Measurements from ENCODE around the gene PDGFRB.

PDGFRB gene

DNA sequence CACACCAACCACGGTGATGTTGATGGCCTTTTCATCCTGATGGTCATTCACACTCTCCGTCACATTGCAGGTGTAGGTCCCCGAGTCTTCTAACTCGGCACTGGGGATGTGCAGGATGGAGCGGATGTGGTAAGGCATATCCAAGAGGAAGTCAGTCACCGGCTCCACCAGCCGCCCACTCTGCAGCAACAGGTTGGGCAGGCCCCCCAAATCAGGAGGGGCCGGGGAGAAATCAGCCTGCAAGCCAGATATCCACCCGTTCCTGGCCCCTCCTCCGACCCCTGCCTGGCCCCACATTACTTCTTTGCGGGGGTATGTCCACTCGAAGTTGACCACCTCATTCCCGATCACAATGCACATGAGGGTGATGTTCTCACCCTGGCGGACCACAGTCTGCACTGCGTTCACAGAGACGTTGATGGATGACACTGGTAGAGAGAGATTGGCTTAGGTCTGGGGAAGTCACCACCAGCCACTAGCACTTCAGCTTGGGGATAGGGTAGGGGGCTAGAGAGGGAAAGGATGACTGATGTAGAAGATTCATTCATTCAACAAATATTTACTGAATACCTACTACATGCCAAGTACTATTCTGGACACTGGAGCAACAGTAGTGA lies 22.0 kb downstream of the PDGFRB start:
- in situ Hi-C loops (cut with MboI; ENCODE audit: low sequenced_read_pairs), result loop anchor here (5.0 kb wide), 1 partner anchor 84 kb away; no protein-coding TSS in a partner anchor

DNA sequence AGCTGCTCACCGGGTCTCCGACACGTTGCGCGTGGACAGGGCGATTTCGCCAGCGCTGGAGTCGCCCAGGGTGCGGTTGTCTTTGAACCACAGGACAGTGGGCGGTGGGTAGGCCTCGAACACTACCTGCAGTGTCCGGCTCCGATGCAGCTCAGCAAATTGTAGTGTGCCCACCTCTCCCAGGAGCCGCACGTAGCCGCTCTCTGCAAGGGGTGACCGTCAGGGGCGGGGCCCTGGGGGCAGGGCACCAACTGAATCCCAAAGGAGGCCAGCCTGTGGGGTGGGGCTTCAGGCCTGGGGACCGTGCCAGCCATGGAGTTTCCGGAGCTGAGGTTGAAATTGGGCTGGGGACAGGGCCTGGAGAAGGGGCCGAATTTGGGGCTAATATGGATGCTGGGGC lies 22.9 kb downstream of the PDGFRB start:
- in situ Hi-C loops (cut with MboI; ENCODE audit: low sequenced_read_pairs), result loop anchor here (5.0 kb wide), 1 partner anchor 85 kb away; no protein-coding TSS in a partner anchor

DNA sequence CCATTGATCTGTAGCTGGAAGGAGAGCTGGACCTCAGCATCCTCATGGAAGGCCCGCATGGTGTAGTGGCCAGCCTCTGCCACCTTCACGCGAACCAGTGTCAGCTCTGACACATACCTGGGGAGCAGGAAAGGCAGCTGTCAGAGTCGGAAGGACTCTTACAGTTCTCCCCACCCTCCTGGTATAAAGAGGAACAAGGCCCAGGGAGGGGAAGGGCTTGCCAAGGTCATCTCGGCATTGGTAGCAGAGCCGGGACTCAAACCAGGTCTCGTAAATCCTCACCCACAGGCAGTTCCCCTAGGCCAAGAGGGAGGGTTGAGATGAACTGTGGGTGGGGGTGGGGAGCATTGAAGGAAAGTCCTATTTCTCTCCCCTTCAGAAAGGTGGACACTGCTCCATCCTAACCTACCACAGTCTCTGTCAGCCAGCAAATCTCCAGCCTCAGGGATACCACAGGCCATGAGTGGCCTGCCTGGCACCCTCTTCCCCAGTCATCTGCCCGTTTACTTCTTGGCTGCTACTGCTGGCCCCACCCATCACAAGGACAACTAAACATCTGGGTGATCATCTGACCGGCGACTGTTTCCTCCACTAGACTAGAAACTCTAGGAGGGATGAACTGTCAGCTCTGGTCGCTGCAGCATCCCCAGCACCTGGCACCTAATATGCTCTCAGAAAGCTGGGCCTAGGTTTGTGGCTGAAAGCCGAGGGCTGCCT lies 23.5 kb downstream of the PDGFRB start:
- in situ Hi-C loops (cut with MboI; ENCODE audit: low sequenced_read_pairs), result loop anchor here (5.0 kb wide), 1 partner anchor 85 kb away; no protein-coding TSS in a partner anchor

DNA sequence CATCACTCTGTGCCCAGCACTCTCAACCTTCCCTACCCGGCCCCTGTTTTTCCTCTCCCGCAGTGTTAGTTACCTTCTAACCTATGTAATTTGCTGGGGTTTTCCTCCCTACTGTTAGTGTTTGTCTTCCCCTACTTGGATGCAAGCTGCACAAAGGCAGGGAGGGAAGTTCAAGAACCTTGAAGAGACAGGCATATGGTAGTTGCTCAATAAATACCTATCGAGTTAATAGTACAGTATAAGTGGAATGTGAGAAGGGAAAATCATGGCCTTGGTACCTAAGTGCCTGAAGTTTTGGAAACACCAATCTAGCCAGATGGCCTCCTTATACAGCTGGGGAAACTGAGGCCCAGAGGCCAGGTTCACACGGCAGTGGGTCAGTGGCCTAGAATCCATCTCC lies 24.2 kb downstream of the PDGFRB start:
- in situ Hi-C loops (cut with MboI; ENCODE audit: low sequenced_read_pairs), result loop anchor here (5.0 kb wide), 1 partner anchor 86 kb away; no protein-coding TSS in a partner anchor

DNA sequence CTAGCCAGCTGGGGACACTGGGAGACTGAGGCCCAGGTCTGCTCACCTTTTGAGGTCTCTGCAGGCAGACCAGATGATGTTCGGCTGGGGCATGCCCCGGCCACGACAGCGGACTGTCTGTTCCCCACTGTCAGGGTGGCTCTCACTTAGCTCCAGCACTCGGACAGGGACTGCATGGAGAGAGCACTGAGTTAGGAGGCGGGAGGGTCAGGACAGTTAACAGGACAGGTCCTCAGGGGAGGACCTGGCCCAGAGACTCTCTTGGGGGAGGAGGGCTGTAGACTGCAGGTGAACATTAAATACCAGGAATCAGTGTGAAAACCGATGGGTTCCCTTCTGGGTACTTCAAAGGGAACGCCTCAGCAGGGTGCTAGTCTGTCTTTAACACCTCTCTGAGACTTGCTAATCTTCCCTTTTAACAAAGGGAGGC lies 25.1 kb downstream of the PDGFRB start:
- in situ Hi-C loops (cut with MboI; ENCODE audit: low sequenced_read_pairs), result loop anchor here (5.0 kb wide), 1 partner anchor 87 kb away; no protein-coding TSS in a partner anchor

DNA sequence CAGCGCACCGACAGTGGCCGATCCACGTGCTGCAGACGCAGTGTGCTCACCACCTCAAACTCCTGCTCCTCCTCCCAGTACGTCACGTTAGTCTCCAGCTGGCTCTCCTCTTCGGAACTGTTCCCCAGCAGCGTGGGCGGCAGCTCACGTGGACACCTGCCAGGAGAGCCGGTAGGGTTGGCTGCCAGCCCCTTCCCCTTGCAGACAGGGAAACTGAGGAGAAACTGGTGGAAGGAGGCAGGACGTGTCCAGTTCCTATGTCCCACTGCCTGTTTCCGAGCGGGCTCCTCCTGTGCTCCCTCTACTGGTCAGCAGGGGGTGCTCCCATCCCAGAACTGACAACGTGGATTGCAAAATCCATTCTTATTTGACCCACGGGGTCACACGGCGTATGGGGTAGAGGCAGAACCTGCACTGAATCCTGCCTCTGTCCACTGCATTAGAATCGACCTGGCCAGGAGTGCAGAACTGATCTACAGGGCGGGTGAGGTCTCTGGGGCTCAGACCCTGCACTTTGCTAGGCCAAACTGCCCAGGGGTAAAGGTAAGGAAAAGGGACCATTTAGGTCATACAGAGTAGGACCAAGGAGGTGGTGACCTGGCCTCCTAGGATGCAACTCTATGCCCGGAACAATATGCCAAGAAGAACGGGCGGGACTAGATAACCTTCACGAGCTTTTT lies 25.7 kb downstream of the PDGFRB start:
- in situ Hi-C loops (cut with MboI; ENCODE audit: low sequenced_read_pairs), result loop anchor here (5.0 to 10.0 kb wide), 2 partner anchors 87 to 295 kb away; no protein-coding TSS in a partner anchor

DNA sequence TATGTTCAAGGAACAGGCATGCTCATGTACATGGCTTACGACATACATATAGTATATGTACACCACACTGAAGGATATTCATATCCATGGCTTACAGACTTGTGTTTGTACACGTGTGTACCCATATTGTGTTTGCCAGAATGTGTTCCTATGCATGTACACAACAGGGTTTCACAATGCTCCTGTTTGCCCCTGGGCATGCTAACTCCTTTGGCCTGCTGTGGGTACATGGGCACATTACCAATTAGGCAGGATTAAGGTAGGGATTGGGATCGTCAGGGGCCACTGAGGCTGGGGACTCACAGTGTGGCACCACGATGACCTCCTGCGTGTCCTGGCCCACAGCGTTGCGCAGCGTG lies 26.2 kb downstream of the PDGFRB start:
- in situ Hi-C loops (cut with MboI; ENCODE audit: low sequenced_read_pairs), result loop anchor here (10.0 kb wide), 1 partner anchor 295 kb away; no protein-coding TSS in a partner anchor

DNA sequence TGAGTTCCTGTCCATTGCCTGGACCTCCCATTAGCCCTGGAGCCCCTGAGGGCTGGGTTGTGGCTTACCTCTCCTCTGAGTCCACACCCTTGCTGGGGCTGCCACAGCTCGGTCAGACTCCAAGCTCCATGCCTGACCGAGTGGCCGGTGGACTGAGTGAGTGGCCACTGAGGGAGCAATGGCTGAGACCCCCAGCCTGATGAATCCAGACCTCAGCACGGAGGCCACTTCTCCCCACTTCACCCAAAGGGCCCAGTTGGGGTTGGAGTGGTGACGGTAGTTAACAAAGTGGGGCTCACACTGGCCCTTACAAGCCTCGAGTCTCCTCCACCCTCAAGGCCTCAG lies 28.8 kb downstream of the PDGFRB start:
- in situ Hi-C loops (cut with MboI; ENCODE audit: low sequenced_read_pairs), result loop anchor here (10.0 kb wide), 1 partner anchor 292 kb away; no protein-coding TSS in a partner anchor

DNA sequence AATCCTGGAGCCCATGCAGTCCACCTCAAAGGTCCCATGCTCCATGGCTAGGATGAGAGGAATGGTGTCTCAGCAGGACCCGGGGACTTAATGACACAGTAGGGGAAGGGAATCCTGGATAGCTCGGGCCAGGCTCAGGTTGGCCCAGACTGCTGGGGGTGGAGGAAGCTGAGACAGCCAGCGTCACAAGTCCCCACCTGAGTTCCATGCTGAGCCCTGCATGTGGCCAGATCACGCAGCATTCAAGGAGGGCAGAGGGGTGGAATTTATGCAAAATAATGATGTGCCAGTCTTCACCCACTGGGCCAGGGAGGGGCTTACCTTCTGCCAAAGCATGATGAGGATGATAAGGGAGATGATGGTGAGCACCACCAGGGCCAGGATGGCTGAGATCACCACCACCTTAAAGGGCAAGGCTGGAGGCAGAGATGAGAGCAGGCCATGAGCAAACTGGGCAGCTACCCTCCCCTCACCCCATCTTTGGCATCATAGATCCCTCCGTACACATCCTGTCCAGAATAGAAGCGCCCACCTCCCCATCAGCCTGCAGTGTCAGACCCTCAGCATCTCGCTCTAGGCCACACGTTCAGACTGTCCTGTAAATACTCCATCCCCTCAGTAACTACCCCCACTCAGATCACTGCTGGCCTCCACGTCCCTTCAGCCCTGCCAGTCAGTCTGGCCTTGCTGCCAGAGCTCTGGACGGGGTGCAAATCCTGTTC lies 29.3 kb downstream of the PDGFRB start:
- in situ Hi-C loops (cut with MboI; ENCODE audit: low sequenced_read_pairs), result loop anchor here (10.0 kb wide), 1 partner anchor 292 kb away; no protein-coding TSS in a partner anchor

DNA sequence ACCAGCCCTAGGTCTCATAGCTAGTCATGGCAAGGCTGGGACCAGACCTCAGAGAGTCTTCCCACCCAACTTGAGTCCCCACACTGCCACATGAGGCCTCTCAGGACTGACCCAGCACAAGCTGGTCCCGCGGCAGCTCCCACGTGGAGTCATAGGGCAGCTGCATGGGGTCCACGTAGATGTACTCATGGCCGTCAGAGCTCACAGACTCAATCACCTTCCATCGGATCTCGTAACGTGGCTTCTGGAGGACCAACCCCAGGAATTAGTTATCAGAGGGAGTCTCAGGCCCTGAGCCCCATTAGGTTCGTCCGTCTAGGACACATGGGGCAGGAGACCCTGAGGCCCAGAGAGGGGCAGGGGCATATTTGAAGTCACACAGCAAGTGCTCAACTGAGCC lies 30.3 kb downstream of the PDGFRB start:
- in situ Hi-C loops (cut with MboI; ENCODE audit: low sequenced_read_pairs), result loop anchor here (10.0 kb wide), 1 partner anchor 291 kb away; no protein-coding TSS in a partner anchor

DNA sequence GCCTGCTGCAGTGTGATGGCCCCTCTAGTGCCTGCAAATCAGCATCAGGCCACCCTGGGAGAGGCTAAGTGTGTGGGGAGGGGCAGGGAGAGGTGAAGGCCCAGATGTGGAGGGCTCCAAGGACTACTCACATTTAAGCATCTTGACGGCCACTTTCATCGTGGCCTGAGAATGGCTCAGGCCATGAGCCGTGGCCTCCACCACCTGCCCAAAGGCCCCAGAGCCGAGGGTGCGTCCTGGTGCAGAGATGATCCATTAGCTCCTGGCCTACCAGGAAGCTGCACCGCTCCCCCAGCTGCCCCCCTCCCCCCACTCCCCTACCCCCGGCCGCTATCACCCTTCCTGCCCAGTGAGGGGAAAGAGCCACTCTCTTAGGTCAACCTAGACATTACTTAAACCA lies 31.0 kb downstream of the PDGFRB start:
- in situ Hi-C loops (cut with MboI; ENCODE audit: low sequenced_read_pairs), result loop anchor here (10.0 kb wide), 1 partner anchor 290 kb away; no protein-coding TSS in a partner anchor

DNA sequence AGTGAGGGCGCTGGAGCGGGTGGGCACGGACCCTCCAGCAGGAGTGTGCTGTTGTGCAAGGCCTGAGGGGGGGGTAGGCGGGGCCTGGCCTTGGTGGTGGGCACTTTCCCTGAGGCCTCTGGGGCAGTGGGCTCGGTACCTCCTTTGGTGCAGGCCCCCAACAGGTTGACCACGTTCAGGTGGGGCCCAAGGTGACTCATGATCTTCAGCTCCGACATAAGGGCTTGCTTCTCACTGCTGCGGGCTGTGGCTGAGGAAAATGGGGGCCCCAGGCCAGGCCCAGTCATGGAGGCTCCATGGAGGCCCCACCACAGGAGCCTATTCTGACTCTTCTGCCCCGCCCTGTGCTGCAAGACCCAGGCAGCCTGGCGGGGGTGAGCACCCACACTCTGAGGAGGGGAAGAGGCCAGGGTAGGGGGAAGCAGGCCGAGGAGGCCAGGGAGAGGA lies 31.5 kb downstream of the PDGFRB start:
- in situ Hi-C loops (cut with MboI; ENCODE audit: low sequenced_read_pairs), result loop anchor here (10.0 kb wide), 1 partner anchor 289 kb away; no protein-coding TSS in a partner anchor

DNA sequence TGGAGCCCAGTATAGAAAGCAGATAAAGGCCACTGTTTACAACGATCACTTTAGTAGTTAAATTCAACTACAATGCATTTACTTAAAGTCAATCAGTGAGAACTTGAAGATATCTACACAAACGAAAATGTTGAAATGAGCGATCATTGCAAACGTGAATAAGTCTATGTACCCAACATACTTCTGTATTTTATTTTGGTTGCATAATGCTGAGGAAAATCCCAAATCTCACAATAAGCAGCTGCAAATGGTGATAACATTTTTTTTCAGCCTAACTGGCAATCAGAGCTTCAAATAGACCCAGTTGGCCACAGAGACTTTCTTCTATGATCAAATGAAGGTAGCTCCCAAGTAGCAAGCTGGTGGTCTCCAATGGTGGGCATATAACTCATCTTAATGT lies 32.1 kb downstream of the PDGFRB start:
- in situ Hi-C loops (cut with MboI; ENCODE audit: low sequenced_read_pairs), result loop anchor here (10.0 kb wide), 1 partner anchor 289 kb away; no protein-coding TSS in a partner anchor

DNA sequence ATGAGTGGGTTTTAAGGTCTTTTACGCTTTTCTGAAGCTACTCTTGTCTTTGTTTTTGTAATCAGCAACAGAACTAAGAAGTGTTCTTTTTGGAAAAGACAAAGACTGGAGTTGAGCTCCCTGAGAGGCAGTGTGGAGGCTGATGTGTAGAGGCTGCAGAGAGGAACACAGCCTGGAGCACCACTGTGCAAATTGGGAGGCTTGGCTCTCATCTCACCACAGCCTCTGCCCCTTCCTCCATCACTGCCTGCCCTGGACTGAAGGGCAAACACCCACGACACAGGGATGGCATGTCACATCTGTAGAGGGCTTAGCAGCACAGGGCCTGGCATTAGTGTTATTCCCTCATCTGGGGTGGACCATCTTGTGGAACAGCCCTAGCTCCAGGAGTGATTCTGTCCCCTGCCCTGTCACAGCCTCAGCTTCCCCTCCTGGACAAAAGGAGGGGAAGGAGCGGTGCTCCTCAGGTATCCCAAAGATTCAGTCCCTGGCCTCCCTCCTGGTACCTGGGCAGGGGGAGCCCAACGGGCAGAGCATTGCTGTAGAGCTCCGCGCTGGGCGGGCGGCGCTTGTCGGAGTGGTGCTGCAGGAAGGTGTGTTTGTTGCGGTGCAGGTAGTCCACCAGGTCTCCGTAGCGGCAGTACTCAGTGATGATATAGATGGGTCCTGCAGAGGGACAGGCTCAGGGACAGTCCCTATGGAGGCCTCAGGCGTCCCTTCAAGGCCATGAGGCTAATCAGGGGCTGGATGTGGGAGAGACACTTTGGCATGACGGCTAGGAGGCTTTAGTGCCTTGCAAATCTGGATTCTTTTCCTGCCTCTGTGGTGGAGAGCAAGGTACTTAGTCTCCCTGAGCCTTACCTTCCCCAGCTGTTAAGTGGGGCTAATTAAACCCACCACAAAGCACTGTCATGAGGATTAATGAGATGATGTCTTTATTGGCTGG lies 32.8 kb downstream of the PDGFRB start:
- in situ Hi-C loops (cut with MboI; ENCODE audit: low sequenced_read_pairs), result loop anchor here (10.0 kb wide), 1 partner anchor 288 kb away; no protein-coding TSS in a partner anchor

DNA sequence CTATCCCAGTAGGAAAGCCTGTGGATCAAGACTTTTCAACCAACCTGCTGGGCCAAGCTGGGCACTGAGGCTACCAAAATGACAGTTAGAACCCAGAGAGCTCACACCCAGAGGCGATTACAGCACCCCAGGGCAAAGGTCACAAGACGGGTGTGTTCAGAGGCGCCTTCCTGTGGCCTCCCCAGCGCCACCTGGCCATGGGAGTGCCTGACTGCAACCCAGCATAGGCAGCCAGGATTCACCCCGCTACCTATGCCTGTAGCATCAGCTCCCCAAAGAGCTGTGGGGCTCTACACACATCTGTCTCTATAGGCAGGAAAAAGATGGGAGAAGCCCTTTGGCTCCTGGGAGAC lies 33.5 kb downstream of the PDGFRB start:
- in situ Hi-C loops (cut with MboI; ENCODE audit: low sequenced_read_pairs), result loop anchor here (10.0 kb wide), 1 partner anchor 287 kb away; no protein-coding TSS in a partner anchor

DNA sequence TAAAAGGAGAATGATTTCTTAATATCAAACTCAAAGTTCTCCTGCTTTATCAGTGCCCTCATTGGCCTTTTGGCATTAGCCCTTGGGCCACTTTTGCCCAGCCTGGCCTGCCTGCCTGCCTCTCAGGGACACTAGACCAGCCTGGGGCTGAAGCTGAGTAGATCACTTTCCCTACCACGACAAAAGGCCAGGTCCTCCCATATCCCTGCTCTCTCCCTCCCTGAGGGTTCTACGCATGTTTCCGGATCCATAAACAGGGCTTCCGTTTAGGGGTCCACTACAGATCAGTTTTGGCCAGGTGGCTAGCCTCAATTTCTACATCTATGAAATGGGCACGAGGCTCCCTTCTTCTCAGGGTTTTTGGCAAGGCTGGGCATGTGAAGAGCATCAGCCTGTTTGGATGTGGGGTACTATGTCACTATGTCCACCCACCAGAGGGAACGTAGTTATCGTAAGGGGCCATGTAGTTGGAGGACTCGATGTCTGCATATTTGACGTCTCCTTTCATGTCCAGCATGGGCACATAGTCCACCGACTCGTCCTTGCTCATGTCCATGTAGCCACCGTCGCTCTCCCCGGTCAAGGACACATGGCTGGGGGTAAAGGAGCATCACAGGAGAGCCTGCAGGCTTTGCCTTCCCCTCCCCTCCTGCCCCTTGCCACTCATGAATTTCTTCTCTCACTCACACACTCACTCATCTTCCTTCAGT lies 34.0 kb downstream of the PDGFRB start:
- in situ Hi-C loops (cut with MboI; ENCODE audit: low sequenced_read_pairs), result loop anchor here (10.0 kb wide), 1 partner anchor 287 kb away; no protein-coding TSS in a partner anchor

DNA sequence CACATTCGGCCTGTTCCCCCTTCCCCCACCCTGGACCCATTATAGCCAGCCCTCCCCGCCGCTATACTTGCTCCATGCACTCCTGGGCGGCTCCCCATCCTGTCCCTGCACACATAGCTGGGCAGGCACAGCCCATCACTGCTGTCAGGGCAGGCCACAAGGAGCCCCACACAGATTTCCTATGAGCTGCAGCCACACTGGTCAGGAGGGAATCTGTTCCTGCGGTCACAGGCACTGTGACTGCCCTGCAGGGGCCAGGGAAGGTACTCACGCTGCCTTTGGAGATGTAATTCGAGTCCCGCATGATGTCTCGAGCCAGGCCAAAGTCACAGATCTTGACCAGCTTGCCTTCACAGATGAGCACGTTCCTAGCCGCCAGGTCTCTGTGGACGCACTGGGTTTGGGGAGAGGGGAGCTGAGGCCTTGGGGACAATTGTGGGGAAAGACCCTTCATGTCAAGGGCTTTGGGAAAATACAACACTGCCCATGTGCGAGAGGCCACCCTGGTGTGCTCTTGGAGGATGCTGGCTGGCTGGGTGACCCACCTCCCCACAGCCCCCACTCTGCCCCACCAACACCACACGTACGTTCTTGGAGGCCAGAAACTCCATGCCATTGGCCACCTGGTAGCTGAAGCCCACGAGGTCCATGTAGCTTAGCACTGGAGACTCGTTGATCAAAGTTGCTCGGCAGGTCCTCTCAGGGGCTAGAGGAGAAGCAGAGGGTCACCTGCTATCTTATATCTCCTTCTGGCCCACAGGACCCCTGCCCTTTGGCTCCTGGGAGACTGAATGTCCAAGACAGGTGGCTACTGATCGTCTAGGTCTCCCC lies 34.8 kb downstream of the PDGFRB start:
- in situ Hi-C loops (cut with MboI; ENCODE audit: low sequenced_read_pairs), result loop anchor here (10.0 kb wide), 1 partner anchor 286 kb away; no protein-coding TSS in a partner anchor

DNA sequence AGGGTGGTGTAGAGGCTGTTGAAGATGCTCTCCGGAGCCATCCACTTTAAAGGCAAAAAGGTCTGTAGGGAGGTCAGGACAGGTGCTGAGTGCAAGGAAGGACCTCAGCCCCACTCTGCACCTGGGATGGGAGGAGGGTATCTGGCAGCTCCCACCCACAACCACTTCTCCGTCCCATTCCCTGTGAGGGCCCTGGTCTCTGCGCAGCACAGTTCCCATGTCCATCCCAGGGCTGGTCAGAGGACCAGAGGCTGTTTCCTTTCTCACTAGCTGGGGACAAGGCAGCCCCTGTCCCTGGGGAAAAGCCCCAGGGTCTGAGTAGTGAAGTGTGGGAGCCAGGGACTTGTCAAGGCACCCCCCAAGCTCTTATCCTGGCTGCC lies 35.6 kb downstream of the PDGFRB start:
- in situ Hi-C loops (cut with MboI; ENCODE audit: low sequenced_read_pairs), result loop anchor here (10.0 kb wide), 1 partner anchor 285 kb away; no protein-coding TSS in a partner anchor

Measured in HL-60/S4 (cell line).